GM19455 (cell line): ENCODE results near the gene GNAO1.

ENCODE experiments used
- ATAC-seq: cut with Tn5 transposase; IDR thresholded peaks from one replicate; pipeline ENCODE4 v1.9.1; 2021; ENCODE audit not compliant: unreplicated experiment

GNAO1 gene

DNA sequence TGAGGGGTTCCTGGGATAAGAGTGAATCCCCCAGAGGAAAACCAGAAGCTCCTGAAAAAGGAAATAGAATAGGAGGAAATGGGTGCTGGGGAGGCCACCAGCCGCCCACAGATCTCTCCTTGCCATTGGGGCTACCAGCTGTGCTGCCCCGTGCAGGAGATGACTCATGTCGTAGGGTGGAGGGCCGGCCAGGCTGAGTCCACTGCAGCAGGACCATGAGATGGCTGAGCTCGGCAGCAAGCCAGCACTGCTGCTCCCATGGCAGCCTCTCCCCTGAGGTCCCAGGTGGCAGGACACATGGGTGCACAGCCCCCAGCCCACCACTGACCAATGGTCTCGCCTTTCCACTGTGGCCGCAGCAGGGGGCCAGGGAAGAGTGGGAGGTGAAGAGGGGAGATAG is 95.5 kb downstream of the GNAO1 start:
- ATAC-seq: no peak

DNA sequence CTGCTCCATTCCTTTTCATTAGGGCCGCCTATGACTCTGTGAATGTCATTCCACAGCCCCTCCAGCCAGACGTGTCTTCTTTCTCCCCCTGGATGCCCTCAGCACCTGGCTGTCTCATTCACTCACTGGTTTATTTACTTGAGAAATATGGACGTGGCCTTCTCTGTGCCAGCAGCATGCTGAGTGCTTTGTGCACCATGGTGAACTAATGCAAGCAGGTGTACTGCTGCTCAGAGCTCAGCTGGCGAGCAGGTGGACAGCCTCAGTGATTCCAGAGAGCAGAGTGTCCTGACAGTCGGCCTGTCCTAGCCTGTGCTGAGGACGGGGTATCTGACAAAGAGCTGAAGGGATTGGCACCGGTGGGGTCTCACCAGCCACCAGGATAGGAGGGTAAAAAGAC is 96.7 kb downstream of the GNAO1 start:
- no peak for ATAC-seq

DNA sequence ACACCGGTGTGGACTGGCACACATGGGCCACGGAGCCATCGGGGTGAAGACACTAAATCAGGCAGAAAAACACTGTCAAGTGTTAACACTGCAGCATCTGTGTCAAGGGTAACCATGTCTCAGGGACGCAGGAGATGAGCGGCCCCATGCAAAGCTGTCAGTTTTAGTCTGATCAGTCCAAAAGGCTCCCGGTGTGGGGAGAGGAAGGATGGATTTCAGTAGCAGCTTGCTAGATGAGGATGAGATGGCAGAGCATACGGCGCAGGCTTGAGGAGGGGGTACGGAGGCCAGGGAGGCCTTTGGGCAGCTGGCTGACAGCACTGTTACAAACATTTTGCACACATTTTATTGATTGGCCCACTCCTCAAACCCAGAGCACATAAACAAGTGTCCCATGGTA is 98.1 kb downstream of the GNAO1 start:
- no peak for ATAC-seq

DNA sequence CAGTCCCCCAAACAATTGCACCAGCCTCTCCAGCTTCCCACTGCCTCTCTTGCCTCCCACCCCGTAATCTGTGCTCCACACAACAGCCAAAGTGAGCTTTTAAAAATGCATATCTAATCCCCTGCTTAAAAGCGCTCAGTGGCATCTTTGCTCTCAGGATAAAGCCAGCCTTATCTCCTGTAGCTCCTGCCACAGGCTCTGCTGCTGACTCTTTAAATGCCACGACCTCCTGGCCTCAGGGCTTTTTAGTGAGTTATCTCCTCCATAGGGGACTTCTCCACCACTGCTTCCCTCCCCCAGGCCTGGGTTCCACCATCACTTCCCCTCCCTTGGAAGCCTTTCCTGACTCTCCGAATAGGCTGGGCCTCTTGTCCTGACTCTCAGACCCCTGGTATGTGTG is 98.6 kb downstream of the GNAO1 start:
- no peak for ATAC-seq

DNA sequence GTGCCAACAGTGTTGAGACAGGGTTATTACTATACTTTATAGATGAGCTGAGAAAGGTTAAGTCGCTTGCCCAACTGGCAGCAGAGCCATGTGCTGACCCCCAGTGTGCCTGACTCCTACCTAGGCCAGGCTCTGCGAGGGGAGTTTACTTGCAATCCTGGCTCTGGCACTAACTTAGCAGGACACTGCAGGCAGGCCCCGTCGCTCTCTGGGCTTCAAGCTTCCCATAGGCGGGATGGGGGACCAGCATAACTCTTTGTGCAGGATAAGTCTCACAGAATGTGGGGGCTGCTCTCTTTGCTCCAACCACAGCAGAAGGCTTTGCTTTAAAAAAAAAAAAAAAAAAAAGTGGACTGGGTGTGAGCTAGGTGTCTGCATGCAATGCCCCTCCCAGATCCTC is 102.7 kb downstream of the GNAO1 start:
- no peak for ATAC-seq

DNA sequence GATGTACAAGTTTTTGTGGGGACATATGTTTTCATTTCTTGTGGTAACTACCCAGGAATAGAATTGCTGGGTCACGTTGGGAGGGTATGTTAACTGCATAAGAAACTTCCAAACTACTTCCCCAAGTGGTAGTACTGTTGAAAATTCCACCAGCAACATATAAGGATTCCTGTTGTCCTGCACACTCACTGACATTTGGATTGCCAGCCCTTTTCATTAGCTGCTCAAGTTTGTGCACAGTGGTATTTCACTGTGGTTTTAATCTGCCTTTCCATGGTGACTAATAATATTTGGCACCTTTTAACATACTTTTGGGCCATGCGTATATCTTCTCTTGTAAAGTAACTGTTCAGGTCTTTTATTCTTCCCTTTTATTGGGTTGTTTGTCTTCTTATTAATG is 103.3 kb downstream of the GNAO1 start:
- no peak for ATAC-seq

DNA sequence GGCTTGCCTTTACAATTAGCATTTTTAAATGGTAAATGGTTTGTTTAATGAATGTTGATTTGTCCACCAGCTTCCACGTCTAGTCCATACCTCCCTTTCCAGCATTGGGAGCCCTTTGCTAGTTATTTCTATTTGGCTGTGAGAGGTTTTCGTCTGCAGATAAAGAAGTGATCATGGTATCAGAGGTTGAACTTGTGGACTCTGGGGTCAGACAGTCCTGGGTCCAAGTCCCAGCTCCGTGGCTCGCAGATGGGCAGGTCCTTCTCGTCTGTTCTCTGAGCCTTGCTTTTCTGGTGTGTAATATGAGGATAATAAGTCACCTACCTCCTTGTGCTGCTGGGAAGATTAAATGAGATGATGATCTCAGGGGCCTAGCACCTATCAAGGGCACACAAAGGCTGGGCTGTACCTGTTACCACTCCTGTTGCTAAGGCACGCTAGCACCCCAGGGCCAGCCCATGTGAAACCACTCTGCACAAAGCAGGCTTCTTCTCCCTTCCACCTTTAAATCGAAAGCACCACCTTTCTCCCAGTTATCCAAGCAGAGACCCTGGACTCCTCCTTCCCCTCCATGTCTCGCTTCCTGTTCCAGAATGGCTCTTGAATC is 103.9 kb downstream of the GNAO1 start:
- ATAC-seq: no peak

DNA sequence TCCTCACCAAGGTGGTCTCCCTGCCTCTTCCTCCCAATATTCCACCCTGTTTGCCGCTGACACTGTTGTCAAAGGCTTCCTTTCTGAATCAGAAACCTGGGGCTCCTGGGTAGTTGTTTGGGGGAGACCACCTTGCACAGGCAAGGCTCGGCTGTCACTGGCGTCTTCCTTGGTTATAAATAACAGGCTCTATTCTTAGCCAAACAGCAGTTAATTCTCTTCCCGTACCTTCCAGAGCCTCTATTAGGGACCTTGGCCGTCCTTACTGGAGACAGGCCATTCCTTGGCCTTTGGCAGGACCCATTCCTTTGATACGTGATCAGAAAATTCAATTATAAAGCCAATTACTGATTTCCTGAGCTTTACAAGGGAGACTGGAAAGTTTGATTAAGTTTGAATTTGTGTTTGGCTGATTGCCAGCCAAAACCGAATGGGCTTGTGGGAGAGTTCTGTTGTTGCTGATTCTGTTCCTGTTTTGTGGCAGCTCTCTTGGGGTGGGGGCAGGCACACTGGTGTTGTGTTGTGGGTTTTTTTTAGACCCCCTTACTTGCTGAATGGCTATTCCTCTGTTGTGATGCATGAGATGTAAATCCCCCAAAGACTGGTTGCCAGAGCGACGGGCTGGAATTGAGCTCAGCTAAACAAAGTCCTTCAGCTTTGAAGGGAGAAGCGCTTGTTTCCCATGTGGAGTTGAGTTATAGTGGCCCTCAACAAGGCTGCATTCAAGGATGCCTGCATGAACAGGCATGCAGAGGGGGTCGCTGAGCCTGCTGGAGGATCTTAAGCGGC is 104.6 kb downstream of the GNAO1 start:
- no peak for ATAC-seq

DNA sequence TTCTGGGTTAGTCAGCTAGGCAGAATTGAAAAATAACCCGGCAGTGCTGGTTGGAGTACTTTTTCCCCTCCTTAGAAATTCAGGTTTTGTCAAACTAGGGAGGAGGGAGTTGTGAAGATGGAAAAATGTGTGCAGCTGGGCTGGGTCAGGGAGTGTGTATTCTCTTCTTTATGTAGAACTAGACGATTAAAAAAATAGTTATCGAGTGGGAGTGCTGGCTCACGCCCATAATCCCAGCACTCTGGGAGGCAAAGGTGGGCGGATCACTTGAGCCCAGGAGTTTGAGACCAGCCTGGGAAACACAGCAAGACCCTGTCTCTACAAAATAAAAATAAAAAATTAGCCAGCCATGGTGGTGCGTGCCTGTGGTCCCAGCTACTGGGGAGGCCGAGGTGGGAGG is 106.4 kb downstream of the GNAO1 start:
- no peak for ATAC-seq

DNA sequence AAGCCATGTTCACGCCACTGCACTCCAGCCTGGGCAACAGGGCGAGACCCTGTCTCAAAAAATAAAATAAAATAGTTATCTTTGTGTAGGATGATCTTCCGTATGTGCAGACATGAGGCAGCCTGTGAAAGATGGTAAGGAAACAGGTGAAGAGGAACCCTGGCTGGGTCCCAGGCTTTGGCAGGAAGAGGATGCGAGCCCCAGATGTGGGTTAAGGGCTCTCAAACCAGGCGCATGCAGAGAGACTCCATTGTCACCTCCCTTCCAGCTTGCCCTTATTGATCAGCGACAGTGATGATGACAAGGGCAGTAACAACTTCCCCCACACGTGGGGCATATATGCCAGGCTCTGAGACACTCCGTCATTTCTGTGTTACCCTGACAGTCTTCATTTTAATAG is 106.8 kb downstream of the GNAO1 start:
- ATAC-seq: no peak

DNA sequence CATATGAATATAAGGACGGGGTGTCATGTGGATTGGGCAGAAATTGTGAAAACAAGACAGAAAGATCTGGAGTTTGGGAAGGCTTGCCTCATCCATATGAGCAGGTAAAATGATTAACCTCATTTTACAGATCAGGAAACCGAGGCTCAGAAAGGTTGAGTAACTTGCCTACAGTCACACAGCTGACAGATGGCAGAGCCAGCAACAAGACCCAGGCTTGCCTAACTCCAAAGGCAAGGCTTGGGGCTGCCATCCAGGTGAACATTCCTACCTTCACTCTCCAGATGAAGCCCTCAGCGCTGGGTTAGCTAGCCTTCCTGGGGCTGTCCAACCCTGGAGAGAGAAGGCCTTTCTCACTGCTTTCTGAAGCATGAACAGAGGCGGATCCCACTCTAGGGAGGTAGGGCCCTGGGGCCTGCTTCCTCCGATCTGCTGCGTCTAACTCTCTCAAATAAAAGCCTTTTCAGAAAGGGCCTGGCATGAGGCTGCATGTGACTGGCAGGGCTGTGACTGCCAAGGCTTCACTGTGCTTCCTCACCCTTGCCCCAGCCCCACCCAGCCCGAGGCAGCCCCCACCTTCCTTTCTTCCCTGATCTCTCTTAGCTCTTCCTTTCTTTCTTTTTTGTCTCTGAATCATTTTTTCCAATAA is 107.8 kb downstream of the GNAO1 start:
- ATAC-seq: no peak

DNA sequence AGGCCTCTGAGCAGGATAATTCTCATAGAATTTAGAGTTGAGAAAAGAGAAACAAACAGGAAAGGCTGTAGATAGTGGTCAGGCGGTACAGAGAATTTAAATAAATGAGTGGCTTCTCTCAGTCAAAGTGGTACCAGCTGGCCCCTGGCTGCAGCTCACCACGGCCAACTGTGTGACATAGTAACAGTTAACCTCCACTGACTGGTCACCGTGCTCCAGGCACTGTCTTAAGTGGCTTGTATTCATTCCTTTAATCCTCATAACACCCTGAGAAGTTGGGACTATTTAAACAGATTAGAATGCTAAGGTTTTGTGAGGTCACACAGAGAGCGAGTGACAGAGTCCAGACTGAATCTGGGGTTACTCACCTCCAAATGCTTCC is 108.9 kb downstream of the GNAO1 start:
- ATAC-seq: no peak

DNA sequence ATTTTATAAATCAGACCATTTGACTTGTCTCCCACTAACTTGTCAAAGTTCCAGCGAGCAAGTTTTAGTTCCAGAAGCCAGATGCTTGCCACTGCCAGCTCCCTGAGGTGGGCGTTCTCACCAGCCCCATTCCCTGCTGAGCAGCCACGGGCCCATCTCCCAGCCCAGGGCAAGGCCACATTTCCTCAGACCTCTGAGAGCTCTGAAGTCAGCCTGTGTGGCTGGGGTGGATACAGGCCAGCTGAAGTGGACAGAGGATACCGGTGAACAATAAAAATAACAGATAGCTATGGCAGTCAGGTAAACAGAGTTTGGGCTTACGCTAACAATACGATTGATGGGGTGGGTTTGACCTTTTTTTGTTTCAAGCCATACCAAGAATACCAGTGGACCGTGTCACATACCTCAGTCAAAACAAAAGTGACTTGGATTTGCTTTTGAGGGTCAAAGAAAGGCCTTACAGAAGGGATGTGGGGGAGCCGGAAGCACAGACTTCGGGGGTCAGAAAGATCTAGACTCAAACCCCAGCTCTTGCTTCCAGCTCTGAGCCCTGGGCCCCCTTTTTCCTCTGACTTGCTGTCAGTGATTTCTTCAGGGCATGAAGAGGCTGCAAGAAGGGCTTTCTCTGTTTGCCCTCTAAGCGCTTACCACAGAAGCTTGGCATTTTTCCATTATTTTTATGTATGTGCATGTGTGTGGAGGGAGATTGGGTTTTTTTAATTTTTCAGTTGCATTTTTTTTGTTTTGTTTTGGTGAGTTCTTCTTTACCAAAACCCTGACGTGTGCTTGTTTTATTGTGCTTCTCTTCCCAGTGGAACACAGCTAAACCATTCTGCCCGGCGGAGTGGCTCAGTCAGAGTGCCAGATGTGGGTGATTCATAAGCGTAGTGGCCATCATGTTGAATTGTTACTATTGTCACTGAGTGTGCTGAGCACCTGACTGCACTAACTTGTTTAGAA is 109.9 kb downstream of the GNAO1 start:
- no peak for ATAC-seq

DNA sequence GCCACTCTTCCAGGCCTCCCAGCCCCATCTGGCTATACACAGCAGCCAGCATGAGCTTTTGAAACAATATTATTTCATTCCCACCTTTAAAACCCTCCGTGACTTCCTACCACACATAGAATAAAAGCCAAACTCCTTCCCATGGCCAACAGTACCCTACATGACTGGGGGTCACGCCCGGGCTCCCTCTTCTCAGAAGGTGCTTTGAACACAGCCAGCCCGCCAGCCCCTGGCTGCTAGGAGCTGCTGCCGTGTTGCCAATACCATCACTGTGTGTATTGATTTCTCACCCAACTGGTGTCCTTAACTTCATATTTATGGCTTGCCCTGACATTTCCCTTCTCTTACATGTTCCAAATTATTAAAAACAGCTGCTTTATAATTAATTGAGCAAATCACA is 111.2 kb downstream of the GNAO1 start:
- no peak for ATAC-seq

DNA sequence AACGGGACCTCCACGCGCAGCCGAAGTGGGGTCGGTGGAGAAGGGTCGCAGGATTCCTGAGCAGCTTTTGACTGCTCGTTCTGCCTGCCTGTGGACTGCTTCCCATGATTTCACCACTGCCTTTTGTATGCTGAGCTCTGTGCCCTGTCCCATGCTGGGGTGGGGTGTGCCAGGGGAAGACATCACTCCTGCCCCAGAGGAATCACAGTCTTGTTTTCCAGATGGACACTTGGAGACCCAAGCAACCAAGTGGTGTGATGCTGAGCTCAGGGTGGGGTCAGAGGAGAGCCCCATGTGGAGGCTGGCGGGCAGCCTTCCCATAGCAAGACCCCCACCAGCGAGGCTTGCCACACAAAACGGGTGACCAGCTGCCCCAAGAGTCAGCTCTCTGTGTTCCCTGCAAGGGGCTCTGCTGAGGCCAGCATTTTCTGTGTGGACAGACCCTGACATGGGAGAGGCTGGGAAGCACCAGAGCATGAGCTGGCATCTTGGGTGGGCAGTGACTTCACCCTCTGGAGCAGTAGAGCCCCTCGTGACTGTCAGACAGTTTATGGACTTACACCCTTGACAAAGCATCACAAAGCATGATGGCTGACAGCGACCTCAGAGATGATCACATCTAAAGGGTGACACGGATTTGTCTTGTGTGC is 111.9 kb downstream of the GNAO1 start:
- no peak for ATAC-seq

DNA sequence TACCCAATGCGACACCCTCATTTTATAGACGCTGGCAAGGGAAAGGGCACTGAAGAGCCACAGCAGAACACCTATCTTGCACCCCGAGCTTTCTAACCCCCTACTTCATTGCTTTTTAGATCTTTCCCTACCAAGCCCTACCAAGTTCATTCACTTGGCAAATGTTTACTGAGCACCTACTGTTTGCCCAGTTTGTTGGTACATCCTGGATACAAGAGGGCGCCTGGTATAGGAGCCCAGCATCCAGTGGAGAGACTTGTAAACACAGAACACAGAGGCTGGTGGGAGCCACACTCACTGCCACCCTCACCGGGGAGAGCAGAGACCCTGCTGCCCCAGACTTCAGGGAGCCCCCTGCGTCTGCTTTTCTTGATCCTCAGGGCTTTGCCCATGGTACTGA is 112.6 kb downstream of the GNAO1 start:
- ATAC-seq: no peak

DNA sequence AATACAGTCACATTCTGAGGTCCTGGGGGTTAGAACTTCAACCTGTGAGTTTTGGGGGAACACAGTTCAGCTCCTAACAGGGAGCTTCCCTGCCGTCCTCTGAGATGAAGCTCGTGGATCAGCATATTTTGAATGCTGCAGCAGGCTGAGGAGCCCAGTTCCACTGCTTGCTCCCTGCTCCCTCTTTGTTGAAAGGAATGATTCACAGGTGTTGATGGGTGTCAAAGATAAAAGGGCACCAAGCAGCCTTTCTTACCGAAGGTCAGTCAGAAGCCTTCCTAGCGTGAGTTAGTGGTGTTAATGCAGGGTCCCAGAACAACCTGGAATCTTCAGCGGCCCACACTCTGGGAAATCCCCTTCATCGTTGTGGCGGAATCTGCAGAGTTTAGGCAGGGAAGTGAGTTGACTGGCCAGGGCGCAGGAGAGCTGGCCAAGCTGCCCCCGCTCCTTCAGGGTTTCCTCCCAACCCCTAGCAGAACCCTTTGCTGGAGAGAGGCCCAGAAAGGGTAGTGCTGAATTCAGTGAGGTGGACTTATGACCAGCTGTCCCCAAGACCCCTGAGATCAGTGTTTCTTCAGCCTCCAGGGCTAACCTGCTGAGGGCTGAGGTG is 114.8 kb downstream of the GNAO1 start:
- ATAC-seq: no peak

DNA sequence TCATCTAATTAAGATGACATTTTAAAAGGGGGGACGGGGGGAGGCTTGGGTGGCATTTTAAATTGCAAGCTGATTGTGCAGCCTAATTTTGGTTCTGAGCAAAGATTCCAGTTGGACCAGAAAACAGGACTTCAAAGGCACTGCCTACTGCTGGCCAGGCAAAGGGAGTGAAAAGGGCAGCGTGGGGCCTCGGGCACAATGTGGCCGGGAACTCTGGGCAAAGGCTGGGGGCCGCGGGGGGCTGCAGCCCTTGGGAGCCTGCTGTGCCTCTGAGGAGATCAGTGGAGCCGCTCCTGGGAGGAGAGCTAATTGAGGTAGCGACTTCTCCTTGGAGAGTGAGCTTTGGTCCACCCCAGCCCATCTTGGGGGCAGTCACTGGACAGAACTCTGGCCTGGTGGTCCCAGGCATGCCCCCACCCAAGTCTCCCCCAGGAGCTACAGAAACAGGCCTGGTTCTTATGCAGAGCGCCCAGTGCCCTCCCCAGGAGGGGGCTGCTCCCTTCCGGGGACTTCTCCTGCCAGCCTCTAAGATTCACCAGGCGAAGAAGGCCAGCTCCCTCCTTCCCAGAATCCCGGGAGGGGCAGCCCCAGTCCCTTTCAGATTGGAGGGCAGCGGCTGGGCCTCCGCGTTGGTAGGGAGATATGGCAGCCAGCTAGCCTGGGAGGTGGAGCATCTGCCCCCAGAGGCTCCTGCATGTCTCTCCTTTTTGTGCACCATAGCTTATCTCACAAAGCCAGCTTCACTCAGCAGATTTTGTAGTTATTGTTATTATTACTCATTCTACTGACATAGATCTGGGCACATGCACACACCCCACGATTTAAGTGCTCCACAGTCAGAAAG is 115.6 kb downstream of the GNAO1 start:
- ATAC-seq: no peak

DNA sequence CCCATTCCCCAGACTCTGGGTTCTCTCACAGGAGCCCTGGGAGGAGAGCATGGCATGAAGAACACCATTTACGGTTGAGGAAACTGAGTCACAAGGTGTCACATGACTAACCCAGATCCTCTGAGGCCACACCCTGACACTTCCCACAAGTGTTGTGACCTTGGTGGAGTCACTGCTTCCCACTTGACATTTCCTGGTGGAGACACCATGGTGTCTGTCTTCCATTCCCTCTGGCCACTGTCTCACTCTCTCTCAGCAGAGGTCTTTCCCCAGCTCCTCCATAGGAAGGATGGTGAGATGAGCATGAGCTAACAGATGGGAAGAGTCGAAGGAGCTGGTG is 116.2 kb downstream of the GNAO1 start:
- ATAC-seq: no peak

DNA sequence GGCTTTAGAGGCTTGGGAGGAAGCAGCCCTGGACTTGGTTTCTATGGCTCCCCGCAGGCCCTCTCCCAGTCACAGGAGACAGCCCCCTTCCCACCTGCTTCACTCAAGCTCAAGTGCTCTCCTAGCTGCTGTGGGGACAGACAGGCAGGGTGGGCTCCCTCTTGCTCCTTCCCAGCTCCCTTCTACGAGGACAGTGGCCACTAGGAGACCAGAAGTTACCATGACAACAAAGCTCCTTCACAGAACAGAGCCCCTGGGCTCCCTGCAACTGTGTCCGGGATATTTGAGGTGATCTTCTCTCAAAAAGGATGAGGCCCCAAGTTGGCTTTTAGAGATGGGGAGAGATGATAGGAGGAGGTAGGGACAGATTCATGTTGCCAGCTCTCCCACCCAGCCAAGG is 117.7 kb downstream of the GNAO1 start:
- no peak for ATAC-seq
